ENCODE data around the gene MEI1. TPM values are rescaled to one million over a fixed set of nuclear protein-coding genes. Genes with fewer than 3 reads are reported as not detected.

MEI1 gene
- total RNA-seq, 3 donors from 2014 or later: 13.4 to 21.6 (median 17.1) TPM

DNA sequence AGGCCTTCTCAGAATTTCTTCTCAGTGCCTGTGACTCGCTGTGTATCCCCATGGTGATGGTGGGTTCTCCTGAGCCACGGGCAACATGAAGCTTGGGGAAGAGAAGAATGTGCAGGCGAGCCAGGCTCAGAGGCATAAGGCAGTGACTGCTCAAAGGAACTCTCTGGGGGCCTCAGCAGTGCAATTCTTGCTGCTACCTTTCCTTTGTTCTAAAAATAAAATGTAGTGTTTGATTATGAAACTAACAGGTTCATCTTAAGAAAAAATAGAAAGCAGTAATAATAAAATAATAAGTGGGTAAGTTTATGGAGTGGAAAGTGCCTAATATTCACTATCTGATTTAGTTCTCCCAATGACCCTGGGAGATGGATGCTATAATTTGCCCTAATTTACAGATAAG is 46.7 kb downstream of the MEI1 start:
- no peaks in the 10 kb centered on the region for H3K36me3 Mint-ChIP-seq (ENCODE audit: insufficient read depth)
- peaks cover 6% of the 10 kb centered on the region for H3K4me1 Mint-ChIP-seq (ENCODE audit: low read depth)
- H3K4me3 Mint-ChIP-seq: no peak overlapping the region
- no peak for DNase-seq
- H3K27me3 Mint-ChIP-seq (ENCODE audit: low read depth): peaks cover 4% of the 10 kb centered on the region
- ATAC-seq: no peak
- H3K9me3 Mint-ChIP-seq: no peaks in the 10 kb centered on the region

DNA sequence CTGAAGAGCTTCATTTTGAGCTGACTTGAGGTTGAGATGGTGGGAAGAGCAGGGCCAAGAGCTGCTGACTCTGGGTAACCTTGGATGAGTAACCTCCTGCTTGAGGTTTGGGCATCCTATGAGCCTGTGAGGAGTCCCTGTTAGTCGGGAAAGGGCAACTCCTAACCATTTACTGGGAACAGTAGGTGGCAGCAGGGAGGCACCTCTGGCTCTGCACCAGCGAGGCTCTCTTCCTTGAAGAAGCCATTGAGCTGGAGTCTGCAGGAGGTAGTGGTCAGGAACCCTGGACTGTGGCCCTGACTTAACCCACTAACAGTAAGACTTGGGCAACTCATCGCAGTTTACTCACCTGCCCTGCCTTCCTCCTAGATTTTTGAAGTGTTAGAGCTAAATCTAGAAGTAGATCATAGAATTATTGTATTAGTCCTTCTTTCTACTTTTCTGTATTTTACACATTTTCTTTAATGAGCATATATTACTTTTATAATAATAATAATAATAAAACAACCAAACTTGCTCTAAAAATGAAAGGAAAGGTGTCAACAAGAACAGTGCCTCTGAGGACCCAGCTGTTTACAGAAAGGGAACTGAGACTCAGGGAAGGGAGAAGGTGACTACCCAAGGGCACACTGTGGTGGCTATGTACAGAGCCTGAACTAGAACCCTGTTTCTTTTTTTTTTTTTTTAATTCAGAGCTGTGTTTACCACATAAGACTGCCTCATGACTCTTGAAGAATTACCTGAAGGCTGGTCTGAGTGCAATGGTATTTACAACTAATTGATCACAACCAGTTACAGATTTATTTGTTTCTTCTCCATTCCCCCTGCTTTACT is 47.5 kb downstream of the MEI1 start:
- Mint-ChIP-seq H3K27me3 (ENCODE audit: low read depth) (peaks cover 4% of the 10 kb centered on the region), H3K4me3 (no peak overlapping the region), H3K9me3 (no peaks in the 10 kb centered on the region), H3K36me3 (ENCODE audit: insufficient read depth) (no peaks in the 10 kb centered on the region), H3K4me1 (ENCODE audit: low read depth) (peaks cover 6% of the 10 kb centered on the region)
- DNase-seq: peak; percentile 35
- ATAC-seq: peak; percentile 85 to 87

GRCh38 chr22:41752011-41752970 is 53.0 kb downstream of the MEI1 start:
- Mint-ChIP-seq H3K4me1 (ENCODE audit: low read depth) (peaks cover 3% of the 10 kb centered on the region), H3K4me3 (no peak overlapping the region), H3K27me3 (ENCODE audit: low read depth) (peaks cover 4% of the 10 kb centered on the region), H3K9me3 (no peaks in the 10 kb centered on the region), H3K36me3 (ENCODE audit: insufficient read depth) (no peaks in the 10 kb centered on the region)
- DNase-seq: no peak
- peak in 1 of 2 donors; percentile 32 for ATAC-seq

GRCh38 chr22:41753984-41754383 is 54.7 kb downstream of the MEI1 start:
- Mint-ChIP-seq H3K27me3 (ENCODE audit: low read depth) (peaks cover 4% of the 10 kb centered on the region), H3K4me1 (ENCODE audit: low read depth) (peaks cover 3% of the 10 kb centered on the region), H3K9me3 (no peaks in the 10 kb centered on the region), H3K4me3 (no peak overlapping the region), H3K36me3 (ENCODE audit: insufficient read depth) (no peaks in the 10 kb centered on the region)
- ATAC-seq (no peak), DNase-seq (no peak)

GRCh38 chr22:41757502-41757901 is 58.2 kb downstream of the MEI1 start:
- Mint-ChIP-seq H3K9me3 (no peaks in the 10 kb centered on the region), H3K4me1 (ENCODE audit: low read depth) (peaks cover 2% of the 10 kb centered on the region), H3K27me3 (ENCODE audit: low read depth) (no peaks in the 10 kb centered on the region), H3K36me3 (ENCODE audit: insufficient read depth) (peaks cover 2% of the 10 kb centered on the region), H3K4me3 (no peak overlapping the region)
- no peak for ATAC-seq
- DNase-seq: no peak

DNA sequence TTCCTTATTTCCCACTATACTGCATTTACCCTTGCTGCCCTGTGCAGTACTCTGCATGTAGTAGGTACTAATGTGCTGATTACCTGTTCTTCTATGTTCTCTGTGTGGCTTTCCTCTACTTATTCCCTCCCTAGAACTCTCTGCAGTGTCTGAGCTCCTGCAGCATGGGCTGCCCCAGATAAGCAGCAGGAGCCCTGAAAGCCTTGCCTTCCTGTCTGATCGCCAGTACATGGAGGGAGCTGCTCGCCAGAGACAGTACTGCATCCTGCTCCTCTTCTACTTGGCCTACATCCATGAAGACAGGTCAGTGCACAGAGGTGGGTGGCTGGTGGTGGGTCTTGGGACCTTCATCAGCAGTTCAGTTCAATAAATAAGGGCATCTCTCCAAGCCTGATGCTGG is 58.9 kb downstream of the MEI1 start:
- Mint-ChIP-seq H3K27me3 (ENCODE audit: low read depth) (no peaks in the 10 kb centered on the region), H3K4me1 (ENCODE audit: low read depth) (no peaks in the 10 kb centered on the region), H3K36me3 (ENCODE audit: insufficient read depth) (peaks cover 2% of the 10 kb centered on the region), H3K4me3 (no peak overlapping the region), H3K9me3 (no peaks in the 10 kb centered on the region)
- DNase-seq (no peak), ATAC-seq (no peak)

DNA sequence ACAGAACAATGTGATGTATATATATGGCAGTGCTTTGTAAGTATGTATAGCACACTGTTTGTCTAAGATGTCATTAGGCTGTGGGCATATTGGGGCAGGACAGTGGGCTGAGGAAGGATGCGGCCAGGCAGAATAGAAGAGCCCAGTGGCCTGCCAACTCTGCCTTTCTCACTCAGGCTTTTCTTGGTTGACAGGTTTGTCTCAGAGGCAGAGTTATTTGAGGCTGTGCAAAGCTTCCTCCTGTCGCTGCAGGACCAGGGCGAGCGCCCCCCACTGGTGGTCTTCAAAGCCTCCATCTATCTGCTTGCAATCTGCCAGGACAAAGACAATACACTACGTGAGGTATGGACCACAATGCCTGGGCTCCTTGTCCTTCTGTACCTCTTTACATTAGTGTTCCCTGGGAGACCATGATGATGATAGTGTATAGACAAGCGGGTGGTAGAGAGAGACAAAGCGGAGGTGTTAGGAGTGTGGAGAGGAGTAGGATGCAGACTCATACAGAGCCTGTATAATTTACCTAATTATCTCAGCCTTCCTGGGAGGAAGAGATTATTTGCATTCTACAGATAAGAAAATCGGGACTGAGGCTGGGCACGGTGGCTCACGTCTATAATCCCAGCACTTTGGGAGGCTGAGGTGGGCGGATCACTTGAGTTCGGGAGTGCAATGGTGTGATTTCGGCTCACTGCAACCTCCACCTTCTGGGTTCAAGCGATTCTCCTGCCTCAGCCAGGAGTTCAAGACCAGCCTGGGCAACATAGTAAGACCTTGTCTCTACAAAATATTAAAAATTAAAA is 63.9 kb downstream of the MEI1 start:
- H3K9me3 Mint-ChIP-seq: no peaks in the 10 kb centered on the region
- H3K36me3 Mint-ChIP-seq (ENCODE audit: insufficient read depth): peaks cover 2% of the 10 kb centered on the region
- H3K4me3 Mint-ChIP-seq: no peak overlapping the region
- no peaks in the 10 kb centered on the region for H3K27me3 Mint-ChIP-seq (ENCODE audit: low read depth)
- DNase-seq (no peak), ATAC-seq (peak in 1 of 2 donors; percentile 34)
- peaks cover 3% of the 10 kb centered on the region for H3K4me1 Mint-ChIP-seq (ENCODE audit: low read depth)

GRCh38 chr22:41766476-41766875 is 67.2 kb downstream of the MEI1 start:
- peaks cover 2% of the 10 kb centered on the region for H3K36me3 Mint-ChIP-seq (ENCODE audit: insufficient read depth)
- H3K4me1 Mint-ChIP-seq (ENCODE audit: low read depth): peaks cover 5% of the 10 kb centered on the region
- ATAC-seq (no peak), DNase-seq (no peak)
- H3K27me3 Mint-ChIP-seq (ENCODE audit: low read depth): no peaks in the 10 kb centered on the region
- H3K4me3 Mint-ChIP-seq: no peak overlapping the region
- H3K9me3 Mint-ChIP-seq: no peaks in the 10 kb centered on the region

- DNase-seq (no peak), ATAC-seq (peak; percentile 77 to 81)
- Mint-ChIP-seq H3K4me1 (ENCODE audit: low read depth) (peaks cover 5% of the 10 kb centered on the region), H3K27me3 (ENCODE audit: low read depth) (no peaks in the 10 kb centered on the region), H3K4me3 (no peak overlapping the region), H3K9me3 (no peaks in the 10 kb centered on the region), H3K36me3 (ENCODE audit: insufficient read depth) (no peaks in the 10 kb centered on the region)
Observed at GRCh38 chr22:41768430-41768829, 69.1 kb downstream of the MEI1 start.

GRCh38 chr22:41770715-41771468 is 71.6 kb downstream of the MEI1 start:
- no peaks in the 10 kb centered on the region for H3K36me3 Mint-ChIP-seq (ENCODE audit: insufficient read depth)
- peaks cover 5% of the 10 kb centered on the region for H3K4me1 Mint-ChIP-seq (ENCODE audit: low read depth)
- no peaks in the 10 kb centered on the region for H3K9me3 Mint-ChIP-seq
- no peak overlapping the region for H3K4me3 Mint-ChIP-seq
- DNase-seq: no peak
- H3K27me3 Mint-ChIP-seq (ENCODE audit: low read depth): no peaks in the 10 kb centered on the region
- ATAC-seq: peak in 1 of 2 donors; percentile 62

- DNase-seq: no peak
- no peak for ATAC-seq
- Mint-ChIP-seq H3K27me3 (ENCODE audit: low read depth) (no peaks in the 10 kb centered on the region), H3K9me3 (no peaks in the 10 kb centered on the region), H3K36me3 (ENCODE audit: insufficient read depth) (no peaks in the 10 kb centered on the region), H3K4me1 (ENCODE audit: low read depth) (peaks cover 5% of the 10 kb centered on the region), H3K4me3 (no peak overlapping the region)
Observed at GRCh38 chr22:41772198-41772597, 72.9 kb downstream of the MEI1 start.

- Mint-ChIP-seq H3K4me1 (ENCODE audit: low read depth) (peaks cover 5% of the 10 kb centered on the region), H3K9me3 (no peaks in the 10 kb centered on the region), H3K4me3 (no peak overlapping the region), H3K36me3 (ENCODE audit: insufficient read depth) (no peaks in the 10 kb centered on the region), H3K27me3 (ENCODE audit: low read depth) (no peaks in the 10 kb centered on the region)
- DNase-seq (no peak), ATAC-seq (no peak)
Observed at GRCh38 chr22:41772645-41773044, 73.3 kb downstream of the MEI1 start.

DNA sequence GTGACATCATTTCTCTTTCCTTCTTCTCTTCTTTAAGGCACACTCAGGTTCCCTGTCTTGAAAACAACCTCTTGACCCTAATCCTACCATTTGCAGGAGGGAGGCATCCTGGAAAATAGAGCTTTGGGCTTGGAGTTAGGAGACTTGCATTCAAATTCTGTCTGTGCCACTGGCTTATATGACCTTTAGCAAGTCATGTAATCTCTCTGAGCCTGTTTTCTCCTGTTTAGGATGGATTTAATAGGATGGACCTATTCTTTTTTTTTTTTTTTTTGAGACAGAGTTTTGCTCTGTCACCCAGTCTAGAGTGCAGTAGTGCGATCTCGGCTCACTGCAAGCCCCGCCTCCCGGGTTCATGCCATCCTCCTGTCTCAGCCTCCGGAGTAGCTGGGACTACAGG is 76.0 kb downstream of the MEI1 start:
- ATAC-seq: no peak
- Mint-ChIP-seq H3K4me1 (ENCODE audit: low read depth) (peaks cover 16% of the 10 kb centered on the region), H3K36me3 (ENCODE audit: insufficient read depth) (no peaks in the 10 kb centered on the region), H3K27me3 (ENCODE audit: low read depth) (no peaks in the 10 kb centered on the region), H3K9me3 (no peaks in the 10 kb centered on the region), H3K4me3 (no peak overlapping the region)
- no peak for DNase-seq

Measured in activated T-cell treated with anti-CD3 and anti-CD28 coated beads, Interleukin-2, amount 50 U/mL, for 4 hours (primary cell).